H9 (cell line): ENCODE measurements around the gene RNF148. TPM values are rescaled to one million over a fixed set of nuclear protein-coding genes. Genes with fewer than 3 reads are reported as not detected.

ENCODE experiments used
- DNase-seq: peaks from one replicate; pipeline ENCODE4 v3.0.0-alpha.2; 2017
- H2AFZ ChIP-seq: one replicate; pipeline ENCODE4 v1.6.1; 2013; ENCODE audit warnings: mild to moderate bottlenecking, low read length, control low read depth, moderate library complexity
- H2AK5ac ChIP-seq: 2 replicates; pipeline ENCODE4 v1.6.1; 2013; ENCODE audit warnings: low read length, control low read depth, mixed read lengths; ENCODE audit not compliant: insufficient read length
- H2BK120ac ChIP-seq: one replicate; pipeline ENCODE4 v1.6.1; 2013; ENCODE audit warnings: low read depth, mild to moderate bottlenecking, low read length, control low read depth, inconsistent platforms; ENCODE audit not compliant: poor library complexity, severe bottlenecking
- H2BK12ac ChIP-seq: 2 replicates; pipeline ENCODE4 v1.6.1; 2013; ENCODE audit warnings: low read length, control low read depth, mixed read lengths, low read depth; ENCODE audit not compliant: insufficient read length
- H2BK15ac ChIP-seq: 2 replicates; pipeline ENCODE4 v1.6.1; 2013; ENCODE audit warnings: low read depth, low read length, control low read depth
- H2BK20ac ChIP-seq: one replicate; pipeline ENCODE4 v1.6.1; 2013; ENCODE audit warnings: low read depth, mild to moderate bottlenecking, low read length, control low read depth, inconsistent platforms; ENCODE audit not compliant: poor library complexity, severe bottlenecking
- H2BK5ac ChIP-seq: 2 replicates; pipeline ENCODE4 v1.6.1; 2013; ENCODE audit warnings: low read length, control low read depth, mixed read lengths; ENCODE audit not compliant: insufficient read length
- H3K14ac ChIP-seq: 2 replicates; pipeline ENCODE4 v1.6.1; 2013; ENCODE audit warnings: low read length, control low read depth; ENCODE audit not compliant: insufficient read depth
- H3K18ac ChIP-seq: 2 replicates; pipeline ENCODE4 v1.6.1; 2013; ENCODE audit warnings: low read depth, mild to moderate bottlenecking, mixed read lengths, low read length, control low read depth; ENCODE audit not compliant: insufficient read length
- H3K23ac ChIP-seq: 2 replicates; pipeline ENCODE4 v1.6.1; 2013; ENCODE audit warnings: low read length, control low read depth, mixed read lengths, low read depth; ENCODE audit not compliant: insufficient read length
- H3K23me2 ChIP-seq: 2 replicates; pipeline ENCODE4 v1.6.1; 2013; ENCODE audit warnings: low read depth, mild to moderate bottlenecking, mixed read lengths, low read length, control low read depth; ENCODE audit not compliant: insufficient read length, poor library complexity, severe bottlenecking
- H3K27ac ChIP-seq: 2 replicates; pipeline ENCODE4 v1.5.1; 2013; ENCODE audit warnings: low read length, control low read depth, mixed read lengths, low read depth; ENCODE audit not compliant: insufficient read length
- H3K27me3 ChIP-seq: 2 replicates; pipeline ENCODE4 v1.6.1; 2013; ENCODE audit warnings: low read length, control low read depth, inconsistent platforms; ENCODE audit not compliant: insufficient read depth
- H3K4ac ChIP-seq: 2 replicates; pipeline ENCODE4 v1.6.1; 2013; ENCODE audit warnings: low read depth, mild to moderate bottlenecking, control low read depth, inconsistent platforms, low read length, moderate library complexity
- H3K4me1 ChIP-seq: 2 replicates; pipeline ENCODE4 v1.6.1; 2013; ENCODE audit warnings: low read length, control low read depth, inconsistent platforms; ENCODE audit not compliant: insufficient read depth
- H3K4me2 ChIP-seq: 2 replicates; pipeline ENCODE4 v1.6.1; 2013; ENCODE audit warnings: low read length, control low read depth, mixed read lengths; ENCODE audit not compliant: insufficient read length, insufficient read depth
- H3K56ac ChIP-seq: 2 replicates; pipeline ENCODE4 v1.6.1; 2013; ENCODE audit warnings: low read depth, mild to moderate bottlenecking, mixed read lengths, low read length, control low read depth; ENCODE audit not compliant: insufficient read length
- H3K79me1 ChIP-seq: 2 replicates; pipeline ENCODE4 v1.6.1; 2013; ENCODE audit warnings: low read depth, mild to moderate bottlenecking, moderate library complexity, low read length, control low read depth, inconsistent platforms; ENCODE audit not compliant: insufficient read depth, poor library complexity, severe bottlenecking
- H3K79me2 ChIP-seq: 2 replicates; pipeline ENCODE4 v1.6.1; 2013; ENCODE audit warnings: low read length, control low read depth, inconsistent platforms; ENCODE audit not compliant: insufficient read depth
- H3K9ac ChIP-seq: 2 replicates; pipeline ENCODE4 v1.6.1; 2013; ENCODE audit warnings: low read length, control low read depth, mixed read lengths; ENCODE audit not compliant: insufficient read length; ENCODE audit errors: extremely low read depth
- H3K9me3 ChIP-seq: one replicate; pipeline ENCODE4 v1.6.1; 2013; ENCODE audit warnings: low read depth, low read length, inconsistent platforms; ENCODE audit not compliant: control insufficient read depth
- H3T11ph ChIP-seq: one replicate; pipeline ENCODE4 v1.6.1; 2013; ENCODE audit warnings: mild to moderate bottlenecking, low read length, control low read depth, inconsistent platforms
- H4K20me1 ChIP-seq: one replicate; pipeline ENCODE4 v1.6.1; 2013; ENCODE audit not compliant: control insufficient read depth, insufficient read length, insufficient read depth
- H4K5ac ChIP-seq: 2 replicates; pipeline ENCODE4 v1.6.1; 2013; ENCODE audit warnings: low read depth, mild to moderate bottlenecking, mixed read lengths, low read length, control low read depth; ENCODE audit not compliant: insufficient read length
- H4K8ac ChIP-seq: replicated peaks from 2 replicates; pipeline ENCODE4 v1.6.1; 2013; ENCODE audit warnings: low read length, control low read depth, mixed read lengths, low read depth; ENCODE audit not compliant: insufficient read length
- H4K91ac ChIP-seq: 2 replicates; pipeline ENCODE4 v1.6.1; 2013; ENCODE audit warnings: low read depth, mild to moderate bottlenecking, moderate library complexity, mixed read lengths, low read length, control low read depth; ENCODE audit not compliant: insufficient read length
- H3K27ac Mint-ChIP-seq, 3 experiments: 2 replicates in 2 of 3; 3 replicates in 1 of 3; pipeline ENCODE4 v1.8.0; 2020 to 2021; ENCODE audit warnings: mixed read lengths in 3 of 3, mild to moderate bottlenecking in 1 of 3, moderate library complexity in 1 of 3
- H3K27me3 Mint-ChIP-seq: 2 replicates; pipeline ENCODE4 v1.8.0; 2021; ENCODE audit warnings: low read depth, mild to moderate bottlenecking, moderate library complexity, mixed read lengths
- H3K36me3 Mint-ChIP-seq, 3 experiments: 2 replicates in 2 of 3; 3 replicates in 1 of 3; pipeline ENCODE4 v1.8.0; 2020 to 2021; ENCODE audit warnings: low read depth in 3 of 3, mixed read lengths in 3 of 3; ENCODE audit not compliant: insufficient read depth in 1 of 3
- H3K4me1 Mint-ChIP-seq, 2 experiments: 2 replicates each; pipeline ENCODE4 v1.8.0; 2020; ENCODE audit warnings: mixed read lengths in 2 of 2
- H3K4me3 Mint-ChIP-seq, 2 experiments: 2 replicates in 1 of 2; 3 replicates in 1 of 2; pipeline ENCODE4 v1.8.0; 2020 to 2021; ENCODE audit warnings: mild to moderate bottlenecking in 2 of 2, mixed read lengths in 2 of 2, moderate library complexity in 1 of 2
- H3K9me3 Mint-ChIP-seq, 2 experiments: 2 replicates in 1 of 2; 3 replicates in 1 of 2; pipeline ENCODE4 v1.8.0; 2020; ENCODE audit warnings: mild to moderate bottlenecking in 2 of 2, mixed read lengths in 2 of 2, moderate library complexity in 1 of 2
- CTCF ChIP-seq: fragments of 200-600 bp; sonication (generic); conservative IDR thresholded peaks from 3 replicates; pipeline ENCODE4 v1.8.0; 2021; ENCODE audit warnings: antibody characterized with exemption, mild to moderate bottlenecking
- WGBS: extraction: QIAGEN DNeasy Blood & Tissue Kit; methylation state at CpG from one replicate; pipeline ENCODE4 v1.1.7; 2013; ENCODE audit warnings: missing lambda C conversion rate, low lambda C conversion rate, mixed read lengths; ENCODE audit not compliant: insufficient read length; ENCODE audit errors: extremely low coverage; 5-methylcytosine and 5-hydroxymethylcytosine counted together
- total RNA-seq: library from RNA; stranded (reverse); gene quantifications from 2 replicates; pipeline ENCODE4 v1.2.1, GENCODE V29; 2021

Gene RNF148
- total RNA-seq, 1 experiment from 2014 or later = 0.39 TPM

GRCh38 chr7:122724366-122724765 is 21.6 kb upstream of the RNF148 start:
- no peak overlapping the region for H2BK5ac ChIP-seq
- H3K79me2 ChIP-seq = no peaks in the 10 kb centered on the region; the same call in 1 of the 2 replicates
- no peaks in the 10 kb centered on the region for H3K27me3 ChIP-seq
- H3K27ac ChIP-seq = no peak overlapping the region
- H3K56ac ChIP-seq = no peak overlapping the region
- no peak overlapping the region for H3K9ac ChIP-seq
- Mint-ChIP-seq H3K9me3 (no peaks in the 10 kb centered on the region; a peak in 1 of 5 replicates), H3K27ac (no peak overlapping the region; a peak in 1 of 7 replicates), H3K36me3 (no peaks in the 10 kb centered on the region; a peak in 2 of 7 replicates), H3K4me3 (no peak overlapping the region), H3K4me1 (peaks cover 2 to 7% of the 10 kb centered on the region in 2 experiments), H3K27me3 (no peaks in the 10 kb centered on the region)
- no peak overlapping the region for H2BK20ac ChIP-seq
- H3T11ph ChIP-seq = no peak overlapping the region
- TF ChIP-seq CTCF = no peak
- no peak overlapping the region for H3K18ac ChIP-seq
- H3K4me2 ChIP-seq = no peak overlapping the region
- no CpG with 5 or more reads among the region's 4 CpGs for WGBS
- no peak overlapping the region for H2BK15ac ChIP-seq
- H3K23me2 ChIP-seq = no peaks in the 10 kb centered on the region
- H3K4ac ChIP-seq = no peak overlapping the region
- no peaks in the 10 kb centered on the region for H3K79me1 ChIP-seq
- no peaks in the 10 kb centered on the region; the same call in 1 of the 2 replicates for H3K4me1 ChIP-seq
- no peak overlapping the region for H2BK12ac ChIP-seq
- H3K23ac ChIP-seq = no peak overlapping the region
- H2BK120ac ChIP-seq = no peak overlapping the region
- H3K14ac ChIP-seq = no peak overlapping the region
- no peak for DNase-seq
- H4K8ac ChIP-seq = no peak overlapping the region
- no peaks in the 10 kb centered on the region for H3K9me3 ChIP-seq
- no peak overlapping the region for H4K5ac ChIP-seq
- H2AFZ ChIP-seq = no peak overlapping the region
- no peak overlapping the region for H2AK5ac ChIP-seq
- H4K91ac ChIP-seq = no peak overlapping the region
- H4K20me1 ChIP-seq = no peaks in the 10 kb centered on the region
